Measurements from ENCODE around the gene RAB31.

GRCh38 chr18:9863282-9863681 is 155.2 kb downstream of the RAB31 start:
- TF ChIP-seq CTCF (IDR thresholded peaks at IDR 0.05) (no peak), POLR2AphosphoS5 (IDR thresholded peaks at IDR 0.05) (no peak), POLR2A (IDR thresholded peaks at IDR 0.05) (no peak)
